Measurements from ENCODE around the gene ANKIB1.

Gene ANKIB1

DNA sequence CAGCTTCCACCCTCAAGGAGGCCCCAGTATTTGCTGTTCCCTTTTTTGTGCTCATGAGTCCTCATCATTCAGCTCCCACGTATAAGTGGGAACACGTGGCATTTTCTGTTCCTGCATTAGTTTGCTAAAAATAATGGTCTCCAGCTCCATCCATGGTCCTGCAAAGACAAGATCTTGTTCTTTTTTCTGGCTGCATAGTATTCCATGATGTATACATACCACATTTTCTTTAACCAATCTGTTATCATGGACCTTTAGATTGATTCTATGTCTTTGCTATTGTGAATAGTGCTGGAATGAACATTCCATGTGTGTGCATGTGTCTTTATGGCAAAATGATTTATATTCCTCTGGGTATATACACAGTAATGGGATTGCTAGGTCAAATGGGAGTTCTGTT is 17.0 kb upstream of the ANKIB1 start:
- Histone ChIP-seq H2BK12ac (ENCODE audit: low read length in 2 of 2) (no peak overlapping the region), H3K23ac (ENCODE audit: low read length in 2 of 2) (no peak overlapping the region), H3K79me1 (replicated peaks; ENCODE audit: low read length, poor library complexity, severe bottlenecking) (peaks cover 5% of the 10 kb centered on the region), H3K4me1 (ENCODE audit: control insufficient read depth, insufficient read depth, low read depth, low read length) (no peaks in the 10 kb centered on the region), H3K4ac (ENCODE audit: low read depth in 1 of 2, low read length in 2 of 2) (no peak overlapping the region), H4K91ac (ENCODE audit: low read length) (no peak overlapping the region), H3K27ac (ENCODE audit: low read length, poor library complexity, severe bottlenecking) (no peak overlapping the region), H2AK5ac (ENCODE audit: low read length, severe bottlenecking) (no peak overlapping the region), H3K27me3 (ENCODE audit: control insufficient read depth in 1 of 2, insufficient read depth in 1 of 2, low read length in 2 of 2) (no peaks in the 10 kb centered on the region), H2BK120ac (ENCODE audit: low read depth, low read length) (no peak overlapping the region), H3K36me3 (ENCODE audit: control insufficient read depth in 1 of 2, insufficient read depth in 2 of 2, low read depth in 1 of 2, low read length in 2 of 2) (peaks cover 11 to 92% of the 10 kb centered on the region in 2 experiments), H3K4me2 (ENCODE audit: low read length, poor library complexity, severe bottlenecking) (no peak overlapping the region), H2AFZ (ENCODE audit: low read depth, low read length) (no peak overlapping the region), H3K18ac (ENCODE audit: low read depth in 1 of 2, low read length in 2 of 2) (no peak overlapping the region), H3K14ac (ENCODE audit: low read length in 2 of 2) (no peak overlapping the region), H2BK5ac (ENCODE audit: low read depth, low read length, poor library complexity, severe bottlenecking) (no peak overlapping the region), H3K9ac (ENCODE audit: low read length) (no peak overlapping the region), H3K9me3 (ENCODE audit: control insufficient read depth, low read length) (peaks cover 4% of the 10 kb centered on the region), H2BK15ac (ENCODE audit: low read depth, poor library complexity, severe bottlenecking) (no peak overlapping the region), H3K4me3 (ENCODE audit: insufficient read depth in 1 of 2, low read depth in 1 of 2, low read length in 2 of 2) (no peak overlapping the region), H4K8ac (ENCODE audit: low read length) (no peak overlapping the region)
- DNase-seq, result no peak
- WGBS, result 100% methylated on average over 2 of the region's 2 CpGs

DNA sequence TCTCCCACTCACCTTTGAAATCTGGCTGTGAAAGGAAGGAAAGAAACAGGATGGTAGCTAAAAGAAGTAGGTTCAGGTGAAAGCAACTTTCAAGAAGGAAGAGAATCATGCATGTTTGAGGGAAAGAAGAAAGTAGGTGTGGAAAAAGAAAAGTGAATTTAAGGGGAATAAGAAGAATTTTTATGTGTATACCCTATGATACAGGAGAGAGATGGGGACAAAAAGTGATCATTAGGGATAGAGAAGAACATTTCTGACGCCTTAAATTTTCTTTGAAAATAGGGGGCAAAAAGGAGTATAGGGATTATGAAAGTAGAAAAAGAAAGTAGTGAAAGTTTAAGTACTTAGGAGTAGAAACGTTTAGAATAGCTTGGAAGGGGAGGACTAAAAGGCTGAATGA is 15.2 kb upstream of the ANKIB1 start:
- H3K18ac ChIP-seq (ENCODE audit: low read depth in 1 of 2, low read length in 2 of 2), result no peak overlapping the region
- peaks cover 7% of the 10 kb centered on the region for H3K79me1 ChIP-seq (replicated peaks; ENCODE audit: low read length, poor library complexity, severe bottlenecking)
- no peak overlapping the region for H2BK15ac ChIP-seq (ENCODE audit: low read depth, poor library complexity, severe bottlenecking)
- no peak overlapping the region for H3K4me3 ChIP-seq (ENCODE audit: insufficient read depth in 1 of 2, low read depth in 1 of 2, low read length in 2 of 2)
- DNase-seq, result no peak
- no peak overlapping the region for H3K9ac ChIP-seq (ENCODE audit: low read length)
- no peak overlapping the region for H3K4me2 ChIP-seq (ENCODE audit: low read length, poor library complexity, severe bottlenecking)
- no peak overlapping the region for H2BK120ac ChIP-seq (ENCODE audit: low read depth, low read length)
- H3K4me1 ChIP-seq (ENCODE audit: control insufficient read depth, insufficient read depth, low read depth, low read length), result no peaks in the 10 kb centered on the region
- H2BK12ac ChIP-seq (ENCODE audit: low read length in 2 of 2), result no peak overlapping the region
- no peaks in the 10 kb centered on the region for H3K27me3 ChIP-seq (ENCODE audit: control insufficient read depth in 1 of 2, insufficient read depth in 1 of 2, low read length in 2 of 2)
- WGBS, result 85% methylated on average over 2 of the region's 2 CpGs
- H2BK5ac ChIP-seq (ENCODE audit: low read depth, low read length, poor library complexity, severe bottlenecking), result no peak overlapping the region
- no peak overlapping the region for H3K27ac ChIP-seq (ENCODE audit: low read length, poor library complexity, severe bottlenecking)
- no peak overlapping the region for H3K23ac ChIP-seq (ENCODE audit: low read length in 2 of 2)
- H3K14ac ChIP-seq (ENCODE audit: low read length in 2 of 2), result no peak overlapping the region
- no peak overlapping the region for H2AK5ac ChIP-seq (ENCODE audit: low read length, severe bottlenecking)
- no peak overlapping the region for H3K4ac ChIP-seq (ENCODE audit: low read depth in 1 of 2, low read length in 2 of 2)
- peaks cover 4% of the 10 kb centered on the region for H3K9me3 ChIP-seq (ENCODE audit: control insufficient read depth, low read length)
- H4K8ac ChIP-seq (ENCODE audit: low read length), result no peak overlapping the region
- peaks cover 8 to 93% of the 10 kb centered on the region in 2 experiments for H3K36me3 ChIP-seq (ENCODE audit: control insufficient read depth in 1 of 2, insufficient read depth in 2 of 2, low read depth in 1 of 2, low read length in 2 of 2)
- H4K91ac ChIP-seq (ENCODE audit: low read length), result no peak overlapping the region
- H2AFZ ChIP-seq (ENCODE audit: low read depth, low read length), result no peak overlapping the region

DNA sequence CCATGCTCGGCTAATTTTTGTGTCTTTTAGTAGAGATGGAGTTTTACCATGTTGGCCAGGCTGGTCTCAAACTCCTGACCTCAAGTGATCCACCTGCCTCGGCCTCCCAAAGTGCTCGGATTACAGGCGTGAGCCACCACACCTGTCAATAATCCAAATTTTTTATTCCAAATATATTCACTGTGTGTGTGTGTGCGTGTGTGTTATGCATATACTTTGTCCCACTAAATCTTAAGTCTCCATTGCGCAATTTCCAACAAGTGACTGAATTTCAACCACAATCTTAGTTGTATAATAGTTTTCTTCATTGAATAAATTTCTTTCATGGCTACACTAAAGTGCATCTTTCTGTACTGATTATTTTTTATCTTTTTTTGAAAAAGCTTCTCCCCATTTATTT is 2.8 kb upstream of the ANKIB1 start:
- Histone ChIP-seq H3K27ac (ENCODE audit: low read length, poor library complexity, severe bottlenecking) (no peak overlapping the region), H2BK15ac (ENCODE audit: low read depth, poor library complexity, severe bottlenecking) (no peak overlapping the region), H3K4me3 (ENCODE audit: insufficient read depth in 1 of 2, low read depth in 1 of 2, low read length in 2 of 2) (no peak overlapping the region), H3K79me1 (replicated peaks; ENCODE audit: low read length, poor library complexity, severe bottlenecking) (peaks cover 9% of the 10 kb centered on the region), H2AFZ (ENCODE audit: low read depth, low read length) (no peak overlapping the region), H3K9me3 (ENCODE audit: control insufficient read depth, low read length) (no peaks in the 10 kb centered on the region), H3K4ac (ENCODE audit: low read depth in 1 of 2, low read length in 2 of 2) (no peak overlapping the region), H3K18ac (ENCODE audit: low read depth in 1 of 2, low read length in 2 of 2) (no peak overlapping the region), H3K36me3 (ENCODE audit: control insufficient read depth in 1 of 2, insufficient read depth in 2 of 2, low read depth in 1 of 2, low read length in 2 of 2) (peaks cover 2 to 39% of the 10 kb centered on the region in 2 experiments), H3K14ac (ENCODE audit: low read length in 2 of 2) (no peak overlapping the region), H2BK12ac (ENCODE audit: low read length in 2 of 2) (no peak overlapping the region), H3K4me1 (ENCODE audit: control insufficient read depth, insufficient read depth, low read depth, low read length) (peaks cover 2% of the 10 kb centered on the region), H3K4me2 (ENCODE audit: low read length, poor library complexity, severe bottlenecking) (no peak overlapping the region), H4K91ac (ENCODE audit: low read length) (no peak overlapping the region), H2AK5ac (ENCODE audit: low read length, severe bottlenecking) (no peak overlapping the region), H3K27me3 (ENCODE audit: control insufficient read depth in 1 of 2, insufficient read depth in 1 of 2, low read length in 2 of 2) (no peaks in the 10 kb centered on the region), H3K9ac (ENCODE audit: low read length) (no peak overlapping the region), H3K23ac (ENCODE audit: low read length in 2 of 2) (no peak overlapping the region), H2BK120ac (ENCODE audit: low read depth, low read length) (no peak overlapping the region), H2BK5ac (ENCODE audit: low read depth, low read length, poor library complexity, severe bottlenecking) (no peak overlapping the region), H4K8ac (ENCODE audit: low read length) (no peak overlapping the region)
- WGBS, result 100% methylated on average over 1 of the region's 6 CpGs
- no peak for DNase-seq

DNA sequence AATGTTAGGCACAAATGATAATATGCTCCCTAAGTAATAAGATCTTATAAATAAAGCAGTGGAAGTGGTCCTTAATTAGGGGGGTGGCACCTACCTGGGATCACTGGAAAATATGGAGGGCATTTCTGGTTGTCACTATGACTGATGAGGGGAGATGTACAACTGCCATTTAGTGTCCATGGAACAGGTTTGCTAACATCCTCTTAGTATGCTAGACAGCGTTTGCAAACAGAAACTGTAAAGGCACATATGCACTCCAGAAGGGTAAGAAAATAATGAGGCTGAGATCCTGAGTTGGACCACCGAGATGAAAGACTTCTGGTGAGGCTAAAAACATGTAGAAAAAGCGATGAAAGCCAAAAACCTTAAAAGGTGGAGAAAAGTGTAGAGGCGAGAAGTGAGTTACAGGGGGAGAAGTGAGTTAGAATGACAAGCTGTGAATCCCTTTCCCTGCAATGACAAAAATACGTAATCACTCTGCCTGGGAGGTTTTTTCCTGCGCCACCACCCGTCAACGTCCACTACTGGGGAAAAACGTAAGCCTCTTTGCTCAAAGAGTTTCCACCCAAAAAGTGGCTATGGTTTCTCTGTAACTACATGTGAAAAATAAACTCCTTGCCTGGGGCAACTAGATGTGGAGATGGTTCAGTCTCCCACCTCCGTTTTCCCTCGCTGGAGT is 827 bp upstream of the ANKIB1 start:
- Histone ChIP-seq H3K36me3 (ENCODE audit: control insufficient read depth in 1 of 2, insufficient read depth in 2 of 2, low read depth in 1 of 2, low read length in 2 of 2) (peaks cover 2 to 20% of the 10 kb centered on the region in 2 experiments), H3K14ac (ENCODE audit: low read length in 2 of 2) (peak overlapping the region in 1 of 2 experiments; percentile 98), H2BK15ac (ENCODE audit: low read depth, poor library complexity, severe bottlenecking) (no peak overlapping the region), H3K23ac (ENCODE audit: low read length in 2 of 2) (peak overlapping the region in 1 of 2 experiments; percentile 89), H3K18ac (ENCODE audit: low read depth in 1 of 2, low read length in 2 of 2) (peak overlapping the region; percentile 96 to 98), H3K79me1 (replicated peaks; ENCODE audit: low read length, poor library complexity, severe bottlenecking) (peaks cover 4% of the 10 kb centered on the region), H2BK12ac (ENCODE audit: low read length in 2 of 2) (no peak overlapping the region), H3K9ac (ENCODE audit: low read length) (peak overlapping the region; percentile 98), H2AFZ (ENCODE audit: low read depth, low read length) (peak overlapping the region; percentile 95), H3K4me3 (ENCODE audit: insufficient read depth in 1 of 2, low read depth in 1 of 2, low read length in 2 of 2) (peak overlapping the region; percentile 94 to 99), H3K4me1 (ENCODE audit: control insufficient read depth, insufficient read depth, low read depth, low read length) (peaks cover 2% of the 10 kb centered on the region), H3K27me3 (ENCODE audit: control insufficient read depth in 1 of 2, insufficient read depth in 1 of 2, low read length in 2 of 2) (no peaks in the 10 kb centered on the region), H4K91ac (ENCODE audit: low read length) (peak overlapping the region; percentile 48), H3K27ac (ENCODE audit: low read length, poor library complexity, severe bottlenecking) (peak overlapping the region; percentile 87), H2BK120ac (ENCODE audit: low read depth, low read length) (no peak overlapping the region), H3K9me3 (ENCODE audit: control insufficient read depth, low read length) (no peaks in the 10 kb centered on the region), H4K8ac (ENCODE audit: low read length) (peak overlapping the region; percentile 100), H3K4ac (ENCODE audit: low read depth in 1 of 2, low read length in 2 of 2) (peak overlapping the region; percentile 89 to 98), H2AK5ac (ENCODE audit: low read length, severe bottlenecking) (no peak overlapping the region), H3K4me2 (ENCODE audit: low read length, poor library complexity, severe bottlenecking) (peak overlapping the region; percentile 94), H2BK5ac (ENCODE audit: low read depth, low read length, poor library complexity, severe bottlenecking) (no peak overlapping the region)
- peak; percentile 67 for DNase-seq
- 6% methylated on average over 6 of the region's 11 CpGs for WGBS
